NCI-H146 treated with DMSO at 0.1 percent for 48 hours (cell line): ENCODE measurements around the gene SLC16A11.
A peak's percentile ranks its signal among the peaks of the same experiment; 100 is the strongest.
"Not testable (repeated sequence)": the region's sequence is repeated elsewhere in the genome, so short reads cannot be mapped to it uniquely, and the experiment has no call there.

Experiments
- DNase-seq: peaks from one replicate; lab custom pipeline; 2025; ENCODE audit not compliant: unreplicated experiment; lab: John Stamatoyannopoulos, UW

SLC16A11 gene

GRCh38 chr17:7011415-7011814, 32.5 kb downstream of the SLC16A11 start:
- no peak for DNase-seq

- no peak for DNase-seq
Measured at GRCh38 chr17:7010523-7010922, 33.4 kb downstream of the SLC16A11 start.

- DNase-seq: no peak
Measured at GRCh38 chr17:7007143-7007542, 36.7 kb downstream of the SLC16A11 start.

- DNase-seq: no peak
Measured at GRCh38 chr17:7005716-7006115, 38.2 kb downstream of the SLC16A11 start.

GRCh38 chr17:7004398-7005253, 39.3 kb downstream of the SLC16A11 start:
- DNase-seq: peak; percentile 70

- no peak for DNase-seq
Measured at GRCh38 chr17:7003745-7004144, 40.1 kb downstream of the SLC16A11 start.

- DNase-seq: no peak
Measured at GRCh38 chr17:7002288-7003047, 41.4 kb downstream of the SLC16A11 start.

GRCh38 chr17:7001318-7001961, 42.5 kb downstream of the SLC16A11 start:
- DNase-seq: no peak

GRCh38 chr17:6998855-6999508, 44.9 kb downstream of the SLC16A11 start:
- DNase-seq: no peak

- no peak for DNase-seq
Measured at GRCh38 chr17:6997171-6997570, 46.7 kb downstream of the SLC16A11 start.

- no peak for DNase-seq
Measured at GRCh38 chr17:6996256-6997011, 47.5 kb downstream of the SLC16A11 start.

- DNase-seq: no peak
Measured at GRCh38 chr17:6995500-6996255, 48.2 kb downstream of the SLC16A11 start, which contains the start of gene ALOX12. Gene ALOX12 (plus strand): TSS chr17:6996049. CDS start chr17:6996118, 69 bp downstream.

GRCh38 chr17:6994666-6995256, 49.1 kb downstream of the SLC16A11 start:
- no peak for DNase-seq

- DNase-seq: no peak
Measured at GRCh38 chr17:6994118-6994598, 49.7 kb downstream of the SLC16A11 start.

GRCh38 chr17:6993613-6994056, 50.3 kb downstream of the SLC16A11 start:
- DNase-seq: not testable (repeated sequence)
